SK-N-MC (cell line): Measurements from ENCODE around the gene RSRC1.
"Not testable (repeated sequence)": the region's sequence is repeated elsewhere in the genome, so short reads cannot be mapped to it uniquely, and the experiment has no call there.

Experiments used
- DNase-seq: peaks from one replicate; pipeline ENCODE4 v3.0.0-alpha.2; 2011; ENCODE audit warnings: low read depth, low spot score
- H3K27ac ChIP-seq: fragments of 200-600 bp; sonication (generic); 2 replicates; pipeline ENCODE4 v1.5.1; 2016; ENCODE audit warnings: mixed run types
- H3K36me3 ChIP-seq: fragments of 200-600 bp; sonication (generic); 2 replicates; pipeline ENCODE4 v1.6.1; 2017; ENCODE audit warnings: antibody characterized with exemption, low read length, mixed read lengths; ENCODE audit not compliant: insufficient read depth
- H3K4me3 ChIP-seq: fragments of 200-600 bp; sonication (generic); 2 replicates; pipeline ENCODE4 v1.5.1; 2016
- H3K9ac ChIP-seq: fragments of 200-600 bp; sonication (generic); 2 replicates; pipeline ENCODE4 v1.8.0; 2017; ENCODE audit warnings: mixed run types, mixed read lengths; ENCODE audit not compliant: insufficient read length
- H3K9me3 ChIP-seq: fragments of 200-600 bp; sonication (generic); 2 replicates; pipeline ENCODE4 v1.6.1; 2017; ENCODE audit warnings: low read depth, mild to moderate bottlenecking, antibody characterized with exemption, low read length, moderate library complexity, mixed read lengths
- EZH2 ChIP-seq: fragments of 200-600 bp; sonication (generic); IDR thresholded peaks from one replicate; pipeline ENCODE4 v1.6.1; 2017; ENCODE audit warnings: antibody characterized with exemption
- FOXP2 ChIP-seq: optimal IDR thresholded peaks from 2 replicates; pipeline ENCODE3; 2011; ENCODE audit warnings: mild to moderate bottlenecking, moderate library complexity; ENCODE audit not compliant: insufficient read depth; ENCODE audit errors: extremely low read length, control extremely low read depth
- POLR2AphosphoS5 ChIP-seq: IDR thresholded peaks from 2 replicates; pipeline ENCODE4 v1.6.1; 2012; ENCODE audit warnings: mild to moderate bottlenecking, low read depth, low read length, borderline replicate concordance

RSRC1 gene

GRCh38 chr3:158483701-158484235 is 373.9 kb downstream of the RSRC1 start:
- Histone ChIP-seq H3K9me3 (no peaks in the 10 kb centered on the region), H3K36me3 (no peaks in the 10 kb centered on the region), H3K9ac (peak overlapping the region; percentile 1), H3K4me3 (peak overlapping the region; percentile 71), H3K27ac (peak overlapping the region; percentile 71; the same call in 1 of the 2 replicates)
- TF ChIP-seq POLR2AphosphoS5 = no peak; the same call in 1 of the 2 replicates
- TF ChIP-seq FOXP2 = peak; percentile 18
- peak; percentile 73 for DNase-seq

- no peaks in the 10 kb centered on the region for H3K36me3 ChIP-seq
- no peak for DNase-seq
- no peak overlapping the region for H3K9ac ChIP-seq
- no peak overlapping the region for H3K4me3 ChIP-seq
- no peak for TF ChIP-seq FOXP2
- TF ChIP-seq EZH2 = no peak
- no peak for TF ChIP-seq POLR2AphosphoS5
- no peak overlapping the region for H3K27ac ChIP-seq
- no peaks in the 10 kb centered on the region for H3K9me3 ChIP-seq
Observed at GRCh38 chr3:158486200-158486599, 376.3 kb downstream of the RSRC1 start.

GRCh38 chr3:158488670-158489069 is 378.8 kb downstream of the RSRC1 start:
- H3K9ac ChIP-seq = no peak overlapping the region

GRCh38 chr3:158489181-158489580 is 379.3 kb downstream of the RSRC1 start:
- no peak overlapping the region for H3K9ac ChIP-seq
- no peak overlapping the region for H3K27ac ChIP-seq
- TF ChIP-seq POLR2AphosphoS5 = no peak
- TF ChIP-seq EZH2 = no peak
- TF ChIP-seq FOXP2 = no peak
- no peak overlapping the region for H3K4me3 ChIP-seq
- no peaks in the 10 kb centered on the region for H3K36me3 ChIP-seq
- no peaks in the 10 kb centered on the region for H3K9me3 ChIP-seq
- no peak for DNase-seq

More at GRCh38 chr3:158488670-158489069, 378.8 kb downstream of the RSRC1 start:
- Histone ChIP-seq H3K4me3 (no peak overlapping the region), H3K9me3 (no peaks in the 10 kb centered on the region), H3K27ac (no peak overlapping the region), H3K36me3 (no peaks in the 10 kb centered on the region)
- TF ChIP-seq EZH2 (no peak), POLR2AphosphoS5 (no peak), FOXP2 (no peak)
- DNase-seq = no peak

GRCh38 chr3:158491968-158492367 is 382.1 kb downstream of the RSRC1 start:
- H3K9ac ChIP-seq = no peak overlapping the region
- 0 out of 2 replicates have a peak overlapping the region, but pooled peaks have one; percentile 68 for H3K27ac ChIP-seq
- H3K4me3 ChIP-seq = no peak overlapping the region
- no peaks in the 10 kb centered on the region for H3K36me3 ChIP-seq
- no peaks in the 10 kb centered on the region for H3K9me3 ChIP-seq
- TF ChIP-seq FOXP2 (no peak), POLR2AphosphoS5 (no peak), EZH2 (no peak)
- no peak for DNase-seq

- H3K27ac ChIP-seq = peak overlapping the region; percentile 68; the same call in 1 of the 2 replicates
- no peak overlapping the region for H3K9ac ChIP-seq
- no peak for DNase-seq
- H3K9me3 ChIP-seq = no peaks in the 10 kb centered on the region
- no peaks in the 10 kb centered on the region for H3K36me3 ChIP-seq
- TF ChIP-seq POLR2AphosphoS5 (no peak), EZH2 (no peak), FOXP2 (no peak)
- H3K4me3 ChIP-seq = peak overlapping the region; percentile 34; the same call in 1 of the 2 replicates
Observed at GRCh38 chr3:158492685-158493084, 382.8 kb downstream of the RSRC1 start.

- Histone ChIP-seq H3K9ac (no peak overlapping the region), H3K36me3 (no peaks in the 10 kb centered on the region)
- TF ChIP-seq FOXP2 (no peak), EZH2 (no peak), POLR2AphosphoS5 (no peak)
Observed at GRCh38 chr3:158493931-158494330, 384.0 kb downstream of the RSRC1 start.

GRCh38 chr3:158494673-158495072 is 384.8 kb downstream of the RSRC1 start:
- Histone ChIP-seq H3K36me3 (no peaks in the 10 kb centered on the region), H3K9me3 (no peaks in the 10 kb centered on the region; the same call in 1 of the 2 replicates), H3K27ac (no peak overlapping the region), H3K9ac (no peak overlapping the region), H3K4me3 (no peak overlapping the region)
- TF ChIP-seq FOXP2 (no peak), POLR2AphosphoS5 (no peak)
- DNase-seq = no peak

More at GRCh38 chr3:158493931-158494330, 384.0 kb downstream of the RSRC1 start:
- no peaks in the 10 kb centered on the region; the same call in 1 of the 2 replicates for H3K9me3 ChIP-seq
- no peak overlapping the region for H3K4me3 ChIP-seq
- H3K27ac ChIP-seq = no peak overlapping the region
- no peak for DNase-seq

- H3K9me3 ChIP-seq, H3K4me3 ChIP-seq, DNase-seq, H3K9ac ChIP-seq, H3K36me3 ChIP-seq, H3K27ac ChIP-seq: not testable (repeated sequence)
Observed at GRCh38 chr3:158495398-158495902, 385.6 kb downstream of the RSRC1 start.
